T-helper 1 cell treated with Interleukin-12 subunit alpha and Interleukin-12 subunit beta and Interleukin-4 antibody, amounts not matched to agents 30 ng/mL and 1 ng/mL, for 36 hours (primary cell): ENCODE results near the gene NPC1. TPM values are rescaled to one million over a fixed set of nuclear protein-coding genes. Genes with fewer than 3 reads are reported as not detected.

Experiments
- intact Hi-C: fragments of 100-400 bp; cut with micrococcal nuclease; formaldehyde crosslinking; loops from one replicate; pipeline ENCODE4 v1.15.1; 2024
- total RNA-seq: library from RNA; stranded (reverse); gene quantifications from 2 replicates; pipeline ENCODE4 v1.2.3, GENCODE V29; 2022

Gene NPC1
- total RNA-seq, 1 donor from 2014 or later = 47.6 TPM

GRCh38 chr18:23495723-23496440, 90.4 kb downstream of the NPC1 start:
- intact Hi-C loops = no loop called here

- intact Hi-C loops = no loop called here
Measured at GRCh38 chr18:23494992-23495391, 91.3 kb downstream of the NPC1 start.

GRCh38 chr18:23493654-23494053, 92.7 kb downstream of the NPC1 start:
- intact Hi-C loops = no loop called here

GRCh38 chr18:23489586-23489985, 96.7 kb downstream of the NPC1 start:
- intact Hi-C loops = loop anchor here (2.0 kb wide), 2 partner anchors 13 to 37 kb away; partner anchors contain the start of genes RIOK3 and RMC1

- intact Hi-C loops = loop anchor here (2.0 kb wide), 2 partner anchors 15 to 35 kb away; partner anchors contain the start of genes RIOK3 and RMC1
Measured at GRCh38 chr18:23487738-23488570, 98.4 kb downstream of the NPC1 start.

GRCh38 chr18:23485386-23485785, 100.9 kb downstream of the NPC1 start:
- intact Hi-C loops = no loop called here

- intact Hi-C loops = no loop called here
Measured at GRCh38 chr18:23484561-23485182, 101.6 kb downstream of the NPC1 start.

Other genes starting within 250 kb of the NPC1 start
- 57.3 and 67.9 TPM in 2 replicates for gene RIOK3, start 133.2 kb downstream of the NPC1 start, total RNA-seq
- gene RMC1, start 83.0 kb downstream of the NPC1 start, total RNA-seq = 59.8 and 63.8 TPM in 2 replicates
- gene ANKRD29, start 76.4 kb upstream of the NPC1 start, total RNA-seq = 0.20 TPM in 1 of 2 replicates, not detected in the other
- 0.05 TPM in 1 of 2 replicates, not detected in the other for gene LAMA3, start 102.9 kb upstream of the NPC1 start, total RNA-seq